AG04449 (cell line): ENCODE data around the gene MNAT1.

Source experiments
- CTCF ChIA-PET: fragments of 350-600 bp; formaldehyde crosslinking; extraction: SDS; loops from one replicate; lab custom pipeline; 2021; ENCODE audit warnings: antibody characterized with exemption; lab: Yijun Ruan, JAX
- POLR2A ChIA-PET: fragments of 400-600, 350-600 bp; formaldehyde crosslinking; extraction: SDS; loops from one replicate; lab custom pipeline; 2020; ENCODE audit warnings: antibody characterized with exemption, inconsistent platforms; lab: Yijun Ruan, JAX
- DNase-seq: peaks from one replicate; pipeline ENCODE4 v3.0.0-alpha.2; 2010; ENCODE audit warnings: low read depth, low spot score
- H3K4me3 ChIP-seq: 2 replicates; pipeline ENCODE4 v1.5.1; 2011; ENCODE audit warnings: low read depth, mild to moderate bottlenecking, control low read depth, low read length
- CTCF ChIP-seq: IDR thresholded peaks from one replicate; pipeline ENCODE4 v1.5.1; 2011; ENCODE audit warnings: mild to moderate bottlenecking, moderate library complexity, low read length, control low read depth, inconsistent platforms; ENCODE audit not compliant: insufficient read depth; ENCODE audit errors: missing control alignments

The MNAT1 gene

GRCh38 chr14:60786905-60787304 lies 52.3 kb downstream of the MNAT1 start:
- POLR2A ChIA-PET = no interaction called here
- no peak overlapping the region for H3K4me3 ChIP-seq
- DNase-seq = no peak
- TF ChIP-seq CTCF = no peak
- CTCF ChIA-PET = no interaction called here

- ChIA-PET POLR2A (no interaction called here), CTCF (no interaction called here)
- TF ChIP-seq CTCF = no peak
- H3K4me3 ChIP-seq = no peak overlapping the region
- DNase-seq = no peak
Observed at GRCh38 chr14:60789656-60790055, 55.1 kb downstream of the MNAT1 start.

GRCh38 chr14:60790850-60791249 lies 56.3 kb downstream of the MNAT1 start:
- ChIA-PET POLR2A (no interaction called here), CTCF (no interaction called here)
- DNase-seq = no peak
- TF ChIP-seq CTCF = no peak
- H3K4me3 ChIP-seq = no peak overlapping the region

GRCh38 chr14:60796434-60796833 lies 61.9 kb downstream of the MNAT1 start:
- no peak for TF ChIP-seq CTCF
- ChIA-PET POLR2A (no interaction called here), CTCF (no interaction called here)
- no peak overlapping the region for H3K4me3 ChIP-seq
- no peak for DNase-seq

GRCh38 chr14:60800409-60800808 lies 65.8 kb downstream of the MNAT1 start:
- H3K4me3 ChIP-seq = no peak overlapping the region
- DNase-seq = no peak
- no peak for TF ChIP-seq CTCF
- ChIA-PET CTCF (no interaction called here), POLR2A (no interaction called here)

- TF ChIP-seq CTCF = no peak
- POLR2A ChIA-PET = no interaction called here
- CTCF ChIA-PET = no interaction called here
- DNase-seq = no peak
- no peak overlapping the region for H3K4me3 ChIP-seq
Observed at GRCh38 chr14:60803871-60804270, 69.3 kb downstream of the MNAT1 start.
